ENCODE data around the gene CACNA2D1. TPM values are rescaled to one million over a fixed set of nuclear protein-coding genes. Genes with fewer than 3 reads are reported as not detected.
A peak's percentile ranks its signal among the peaks of the same experiment; 100 is the strongest.

CACNA2D1 gene
- total RNA-seq, 2 experiments from 2014 or later, result not detected

DNA sequence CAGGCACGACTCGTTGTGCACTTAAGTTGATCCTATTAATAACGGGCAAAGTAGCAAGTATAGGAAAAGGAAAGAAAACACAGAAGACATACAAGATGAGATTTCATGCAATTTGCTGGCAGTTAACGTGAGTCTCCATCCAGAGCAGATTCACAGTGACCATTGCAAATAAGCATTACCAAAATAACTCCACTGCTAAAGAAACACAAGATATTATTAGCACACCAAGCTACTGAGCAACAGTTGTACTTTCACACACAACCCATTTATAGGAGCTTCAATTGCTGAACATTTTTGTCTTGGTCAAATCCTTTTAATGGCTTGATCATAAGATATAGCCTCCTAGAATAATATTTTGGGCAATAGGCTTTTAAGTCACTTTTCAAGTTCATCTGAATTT, 486.1 kb downstream of the CACNA2D1 start:
- ATAC-seq, result no peak
- no peak for TF ChIP-seq CTCF (IDR thresholded peaks at IDR 0.05)
- H3K4me3 Mint-ChIP-seq, result no peak overlapping the region
- ChIA-PET CTCF (no interaction called here), POLR2A (no interaction called here)
- no peak for DNase-seq
- intact Hi-C loops (cut with micrococcal nuclease), result no loop called here
- H3K36me3 Mint-ChIP-seq (ENCODE audit: low read depth), result no peaks in the 10 kb centered on the region
- H3K27ac Mint-ChIP-seq, result no peak overlapping the region
- no peaks in the 10 kb centered on the region for H3K27me3 Mint-ChIP-seq
- H3K9me3 Mint-ChIP-seq, result peaks cover 2% of the 10 kb centered on the region
- H3K4me1 Mint-ChIP-seq (ENCODE audit: low read depth), result no peaks in the 10 kb centered on the region

- intact Hi-C loops (cut with micrococcal nuclease), result no loop called here
- H3K36me3 Mint-ChIP-seq (ENCODE audit: low read depth), result no peaks in the 10 kb centered on the region
- H3K27ac Mint-ChIP-seq, result no peak overlapping the region
- H3K9me3 Mint-ChIP-seq, result peaks cover 2% of the 10 kb centered on the region
- no peaks in the 10 kb centered on the region for H3K27me3 Mint-ChIP-seq
- H3K4me1 Mint-ChIP-seq (ENCODE audit: low read depth), result no peaks in the 10 kb centered on the region
- ChIA-PET POLR2A (no interaction called here), CTCF (no interaction called here)
- ATAC-seq (no peak), DNase-seq (no peak)
- TF ChIP-seq CTCF (IDR thresholded peaks at IDR 0.05), result peak; percentile 19
- no peak overlapping the region for H3K4me3 Mint-ChIP-seq
Observed at GRCh38 chr7:81956520-81956919, 487.1 kb downstream of the CACNA2D1 start.

GRCh38 chr7:81949306-81949705, 494.3 kb downstream of the CACNA2D1 start:
- CTCF ChIA-PET, result no interaction called here
- ATAC-seq (no peak), DNase-seq (no peak)
- no peak overlapping the region for H3K4me3 Mint-ChIP-seq
- H3K9me3 Mint-ChIP-seq, result no peaks in the 10 kb centered on the region
- no peak overlapping the region for H3K27ac Mint-ChIP-seq
- H3K4me1 Mint-ChIP-seq (ENCODE audit: low read depth), result no peaks in the 10 kb centered on the region
- intact Hi-C loops (cut with micrococcal nuclease), result no loop called here
- H3K27me3 Mint-ChIP-seq, result no peaks in the 10 kb centered on the region
- POLR2A ChIA-PET, result no interaction called here
- TF ChIP-seq CTCF (IDR thresholded peaks at IDR 0.05), result no peak
- H3K36me3 Mint-ChIP-seq (ENCODE audit: low read depth), result no peaks in the 10 kb centered on the region

DNA sequence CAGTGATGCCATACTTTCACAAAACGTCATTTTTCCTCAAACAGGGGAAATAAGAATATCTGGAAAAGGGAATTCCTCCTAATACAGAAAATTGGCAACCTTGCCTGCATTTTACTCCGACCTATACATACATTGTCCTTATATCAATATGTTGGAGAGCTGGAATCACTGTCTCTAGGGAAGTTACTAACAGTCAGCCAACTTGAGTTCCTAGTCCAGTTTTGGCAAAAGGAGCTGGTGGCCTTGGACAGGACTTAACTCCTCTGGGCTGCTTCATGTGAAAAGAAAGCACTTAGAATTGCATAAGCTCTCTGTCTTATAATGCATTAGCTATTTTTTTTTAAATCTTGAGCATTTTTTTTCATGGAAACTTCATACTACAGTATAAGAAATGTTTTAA, 499.5 kb downstream of the CACNA2D1 start:
- TF ChIP-seq CTCF (IDR thresholded peaks at IDR 0.05), result no peak
- ATAC-seq (no peak), DNase-seq (no peak)
- ChIA-PET POLR2A (no interaction called here), CTCF (no interaction called here)
- Mint-ChIP-seq H3K9me3 (no peaks in the 10 kb centered on the region), H3K4me1 (ENCODE audit: low read depth) (no peaks in the 10 kb centered on the region), H3K36me3 (ENCODE audit: low read depth) (no peaks in the 10 kb centered on the region), H3K27me3 (no peaks in the 10 kb centered on the region), H3K4me3 (no peak overlapping the region), H3K27ac (no peak overlapping the region)
- intact Hi-C loops (cut with micrococcal nuclease), result no loop called here

DNA sequence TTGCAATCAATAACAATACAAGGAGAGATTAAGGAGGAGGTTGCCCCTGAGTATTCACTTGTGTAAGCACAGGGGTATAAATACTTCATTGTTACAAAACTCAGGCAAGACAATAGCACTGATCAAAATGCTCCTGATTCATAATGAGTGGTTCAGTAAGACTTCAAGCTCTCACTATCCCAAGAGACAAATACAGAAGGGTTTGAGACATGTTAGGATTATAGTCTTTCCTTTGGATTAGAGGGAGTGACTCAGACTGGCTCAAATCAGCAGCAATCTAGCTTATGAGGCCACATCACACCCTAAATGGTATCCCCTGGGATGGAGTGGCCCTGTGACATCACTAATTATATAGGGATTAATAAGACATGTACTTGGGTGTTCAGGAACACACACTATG, 506.5 kb downstream of the CACNA2D1 start:
- intact Hi-C loops (cut with micrococcal nuclease), result no loop called here
- Mint-ChIP-seq H3K4me3 (no peak overlapping the region), H3K27me3 (no peaks in the 10 kb centered on the region), H3K9me3 (no peaks in the 10 kb centered on the region), H3K4me1 (ENCODE audit: low read depth) (no peaks in the 10 kb centered on the region), H3K27ac (no peak overlapping the region), H3K36me3 (ENCODE audit: low read depth) (no peaks in the 10 kb centered on the region)
- no peak for TF ChIP-seq CTCF (IDR thresholded peaks at IDR 0.05)
- CTCF ChIA-PET, result no interaction called here
- POLR2A ChIA-PET, result no interaction called here
- no peak for DNase-seq
- no peak for ATAC-seq
